GM12801 (cell line): ENCODE results near the gene EFNA4.

Experiments used
- CTCF ChIP-seq: IDR thresholded peaks from one replicate; pipeline ENCODE4 v1.5.1; 2011; ENCODE audit warnings: control low read depth; ENCODE audit not compliant: insufficient read length; ENCODE audit errors: extremely low read depth

Gene EFNA4

GRCh38 chr1:155106862-155107261 is 43.3 kb downstream of the EFNA4 start:
- TF ChIP-seq CTCF = no peak

- no peak for TF ChIP-seq CTCF
Measured at GRCh38 chr1:155107309-155108264, 44.0 kb downstream of the EFNA4 start.

DNA sequence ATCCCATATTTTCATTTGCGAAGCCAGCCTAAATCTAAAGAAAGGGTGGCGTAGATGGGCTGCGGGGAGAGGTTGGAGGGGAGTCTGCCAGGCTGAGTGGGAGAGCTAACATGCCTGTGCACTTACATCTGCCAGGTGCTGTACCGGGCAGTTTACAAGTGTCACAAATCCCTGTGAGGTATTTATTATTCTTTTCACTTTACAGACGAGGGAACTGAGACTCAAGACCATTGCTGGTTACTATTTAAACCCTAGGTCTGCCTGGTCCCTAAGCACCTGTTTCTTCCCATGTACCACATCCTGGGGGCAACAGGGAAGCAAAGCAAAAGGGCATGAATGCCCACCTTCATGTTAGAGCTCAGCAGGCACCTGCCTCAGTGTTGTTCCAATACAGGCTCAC is 44.8 kb downstream of the EFNA4 start:
- TF ChIP-seq CTCF = no peak

- no peak for TF ChIP-seq CTCF
Measured at GRCh38 chr1:155110381-155110780, 46.8 kb downstream of the EFNA4 start.

DNA sequence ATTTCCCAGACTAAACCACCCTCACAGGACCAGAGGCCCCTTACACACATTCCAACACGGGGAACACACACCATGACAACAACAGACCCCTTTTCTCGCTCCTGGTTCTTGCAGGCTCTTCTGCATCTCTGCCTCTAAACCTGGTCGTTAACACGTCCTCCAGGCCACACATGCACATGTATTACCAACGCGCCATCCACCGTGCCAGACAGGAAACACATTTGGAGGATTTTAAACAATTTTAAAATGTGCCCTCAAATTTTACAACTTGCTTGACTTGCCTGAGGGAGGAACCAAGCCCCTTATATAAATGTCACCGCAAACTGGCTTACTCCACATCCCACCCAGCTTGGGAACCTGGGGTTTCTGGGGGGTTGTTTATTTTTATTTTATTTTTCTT is 47.3 kb downstream of the EFNA4 start:
- TF ChIP-seq CTCF = no peak

- no peak for TF ChIP-seq CTCF
Measured at GRCh38 chr1:155113450-155113980, 50.0 kb downstream of the EFNA4 start.

DNA sequence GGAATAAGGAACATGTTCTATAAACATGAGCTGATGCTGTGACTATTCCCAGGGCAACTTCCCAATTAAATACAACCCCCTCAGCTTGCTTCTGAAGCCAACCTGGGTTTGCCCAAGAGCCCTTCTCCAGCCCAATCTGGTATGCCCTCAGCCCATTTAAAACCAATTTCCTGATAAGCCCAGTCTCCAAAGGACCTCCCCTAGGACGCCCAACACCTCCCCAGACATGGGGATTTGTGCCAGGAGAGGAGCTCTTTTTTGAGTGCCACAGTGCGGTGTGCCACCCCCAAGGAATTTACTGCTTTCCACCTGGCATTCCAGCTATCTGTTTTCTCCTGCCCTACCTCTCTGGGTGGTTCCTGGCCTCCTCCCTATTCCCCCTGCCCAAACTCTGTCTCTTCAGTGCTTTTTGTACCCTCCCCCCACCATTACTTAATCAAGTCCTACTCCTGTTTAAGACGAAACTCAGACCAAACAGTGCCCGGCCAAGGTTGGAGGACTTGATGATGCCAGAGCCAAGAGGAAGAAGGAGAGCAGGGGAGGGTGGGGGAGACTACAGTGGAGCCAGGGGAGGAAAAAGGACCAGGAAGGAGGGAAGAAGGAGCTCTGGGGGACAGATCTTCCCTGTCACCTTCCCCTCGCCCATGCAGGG is 52.7 kb downstream of the EFNA4 start:
- TF ChIP-seq CTCF = no peak
